ENCODE measurements around the gene LRRTM1. TPM values are rescaled to one million over a fixed set of nuclear protein-coding genes. Genes with fewer than 3 reads are reported as not detected.

Gene LRRTM1
- total and polyA plus RNA-seq, 2 of the 4 experiments (the other 2 are of a cell fraction): not detected

DNA sequence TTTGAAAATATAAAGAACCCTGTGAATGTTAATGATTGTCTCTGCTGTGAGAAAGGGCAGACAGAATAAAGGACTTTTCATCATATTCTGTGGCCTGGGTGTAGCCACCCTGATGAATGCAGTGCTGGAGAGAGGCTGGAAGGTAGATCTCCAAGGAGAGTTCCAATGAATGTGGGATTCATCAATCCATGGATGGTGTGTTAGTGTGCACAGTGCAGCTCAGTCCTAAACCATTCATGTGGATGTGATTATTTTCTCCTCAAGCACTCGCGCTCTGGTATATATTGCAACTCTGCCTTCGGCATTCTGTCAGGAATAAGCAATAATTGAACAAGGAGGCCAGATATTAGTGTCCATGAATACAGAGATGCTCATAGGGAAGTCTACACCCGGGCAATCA lies 47.1 kb downstream of the LRRTM1 start:
- no peak overlapping the region for H2AK5ac ChIP-seq (ENCODE audit: low read depth, low read length)
- no peak overlapping the region for H3K27ac ChIP-seq (ENCODE audit: insufficient read depth, low read length)
- H2AK9ac ChIP-seq (replicated peaks; ENCODE audit: low read depth, low read length, poor library complexity): no peak overlapping the region
- H3K56ac ChIP-seq (ENCODE audit: extremely low read depth, insufficient read depth, low read length): no peak overlapping the region
- intact Hi-C loops (cut with micrococcal nuclease) (loop anchor here (10.0 kb wide), 1 partner anchor 237 kb away; no protein-coding TSS in a partner anchor), dilution Hi-C loops (cut with HindIII; ENCODE audit: low sequenced_read_pairs, unreplicated experiment) (no loop called here), in situ Hi-C loops (cut with MboI; ENCODE audit: low sequenced_read_pairs) (no loop called here)
- no peak overlapping the region for H2BK120ac ChIP-seq (ENCODE audit: low read depth, low read length)
- H3K9ac ChIP-seq (ENCODE audit: low read depth, low read length): no peak overlapping the region
- H3K27me3 ChIP-seq (ENCODE audit: control insufficient read depth, insufficient read depth, low read length): no peaks in the 10 kb centered on the region
- H4K8ac ChIP-seq (ENCODE audit: low read depth in 2 of 2, low read length in 2 of 2): no peak overlapping the region
- H3K4me3 ChIP-seq (ENCODE audit: insufficient read depth, low read depth, low read length): no peak overlapping the region
- H4K91ac ChIP-seq (ENCODE audit: insufficient read depth, low read depth, low read length): no peak overlapping the region
- H3K79me1 ChIP-seq (ENCODE audit: low read depth in 1 of 2, low read length in 2 of 2): no peaks in the 10 kb centered on the region
- H3K36me3 ChIP-seq (ENCODE audit: control insufficient read depth, insufficient read depth, low read length): no peaks in the 10 kb centered on the region
- no peaks in the 10 kb centered on the region for H3K9me1 ChIP-seq (ENCODE audit: insufficient read depth, low read length)
- H4K5ac ChIP-seq (ENCODE audit: low read depth, low read length): no peak overlapping the region
- no peaks in the 10 kb centered on the region for H4K20me1 ChIP-seq (ENCODE audit: insufficient read depth, low read length)
- H3K4me1 ChIP-seq (ENCODE audit: control insufficient read depth, insufficient read depth, low read length): no peaks in the 10 kb centered on the region
- H3K4me2 ChIP-seq (ENCODE audit: low read depth, low read length): no peak overlapping the region
- DNase-seq (no peak), ATAC-seq (ENCODE audit: low read depth) (no peak)
- no peak overlapping the region for H2BK15ac ChIP-seq (ENCODE audit: low read depth, low read length)
- BruUV-seq (replicated peaks): no TSS peak
- H3K9me3 ChIP-seq (ENCODE audit: control insufficient read depth, insufficient read depth, low read length): no peaks in the 10 kb centered on the region
- no peak for TF ChIP-seq RFX5 (IDR thresholded peaks at IDR 0.05; ENCODE audit: low read depth, low read length)
- no peak for TF ChIP-seq NFE2L2 (IDR thresholded peaks at IDR 0.05; ENCODE audit: low read depth, low read length)
- no peak for TF ChIP-seq MAZ (IDR thresholded peaks at IDR 0.05; ENCODE audit: borderline replicate concordance, low read depth, low read length)
- TF ChIP-seq, protein P1, sequence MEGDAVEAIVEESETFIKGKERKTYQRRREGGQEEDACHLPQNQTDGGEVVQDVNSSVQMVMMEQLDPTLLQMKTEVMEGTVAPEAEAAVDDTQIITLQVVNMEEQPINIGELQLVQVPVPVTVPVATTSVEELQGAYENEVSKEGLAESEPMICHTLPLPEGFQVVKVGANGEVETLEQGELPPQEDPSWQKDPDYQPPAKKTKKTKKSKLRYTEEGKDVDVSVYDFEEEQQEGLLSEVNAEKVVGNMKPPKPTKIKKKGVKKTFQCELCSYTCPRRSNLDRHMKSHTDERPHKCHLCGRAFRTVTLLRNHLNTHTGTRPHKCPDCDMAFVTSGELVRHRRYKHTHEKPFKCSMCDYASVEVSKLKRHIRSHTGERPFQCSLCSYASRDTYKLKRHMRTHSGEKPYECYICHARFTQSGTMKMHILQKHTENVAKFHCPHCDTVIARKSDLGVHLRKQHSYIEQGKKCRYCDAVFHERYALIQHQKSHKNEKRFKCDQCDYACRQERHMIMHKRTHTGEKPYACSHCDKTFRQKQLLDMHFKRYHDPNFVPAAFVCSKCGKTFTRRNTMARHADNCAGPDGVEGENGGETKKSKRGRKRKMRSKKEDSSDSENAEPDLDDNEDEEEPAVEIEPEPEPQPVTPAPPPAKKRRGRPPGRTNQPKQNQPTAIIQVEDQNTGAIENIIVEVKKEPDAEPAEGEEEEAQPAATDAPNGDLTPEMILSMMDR (conservative IDR thresholded peaks at IDR 0.05; ENCODE audit: low read depth, low read length): no peak
- TF ChIP-seq USF2 (IDR thresholded peaks at IDR 0.05; ENCODE audit: low read depth, low read length): no peak
- TF ChIP-seq SMC3 (IDR thresholded peaks at IDR 0.05; ENCODE audit: low read depth, low read length): no peak
- no peak for TF ChIP-seq MXI1 (IDR thresholded peaks at IDR 0.05; ENCODE audit: borderline replicate concordance, low read depth, low read length)
- TF ChIP-seq CEBPB (IDR thresholded peaks at IDR 0.05; ENCODE audit: low read depth, low read length): no peak
- H2AFZ ChIP-seq (replicated peaks; ENCODE audit: low read length, poor library complexity): no peak overlapping the region
- no peak overlapping the region for H3K18ac ChIP-seq (ENCODE audit: low read depth, low read length)
- no peak overlapping the region for H2BK20ac ChIP-seq (ENCODE audit: low read depth, low read length)
- H3K23ac ChIP-seq (ENCODE audit: low read depth, low read length): no peak overlapping the region
- no CpG with 5 or more reads among the region's 4 CpGs for WGBS, 2 experiments (ENCODE audit: extremely low coverage in 2 of 2, insufficient read length in 1 of 2)
- POLR2A ChIA-PET (ENCODE audit: unreplicated experiment): no interaction called here
- no peak overlapping the region for H3K4ac ChIP-seq (ENCODE audit: low read depth, low read length)
- CTCF ChIA-PET: interaction anchor here (0.9 kb wide), 1 partner anchor 19 kb away, joined by 4 read pairs; no protein-coding TSS in a partner anchor
- no peak overlapping the region for H2BK5ac ChIP-seq (ENCODE audit: low read depth, low read length, poor library complexity, severe bottlenecking)
- H3K14ac ChIP-seq (replicated peaks; ENCODE audit: low read depth, low read length): no peak overlapping the region

All from IMR-90 (cell line).